PFSK-1 (cell line): Measurements from ENCODE around the gene UBE3B.

Experiments used
- FOXP2 ChIP-seq: optimal IDR thresholded peaks from 2 replicates; pipeline ENCODE3; 2011; ENCODE audit warnings: borderline replicate concordance, control low read depth, inconsistent platforms; ENCODE audit not compliant: insufficient read depth; ENCODE audit errors: extremely low read length, extremely low read depth
- POLR2AphosphoS5 ChIP-seq: IDR thresholded peaks from 2 replicates; pipeline ENCODE4 v1.6.1; 2012; ENCODE audit warnings: low read depth, mild to moderate bottlenecking, control low read depth, low read length, moderate library complexity
- SIN3A ChIP-seq: IDR thresholded peaks from 2 replicates; pipeline ENCODE4 v1.6.1; 2012; ENCODE audit warnings: mild to moderate bottlenecking, low read length, moderate library complexity, borderline replicate concordance; ENCODE audit not compliant: insufficient read depth
- TAF1 ChIP-seq: IDR thresholded peaks from 2 replicates; pipeline ENCODE4 v1.6.1; 2012; ENCODE audit warnings: low read length, control low read depth, borderline replicate concordance; ENCODE audit not compliant: insufficient read depth
- TF ChIP-seq, protein P1 (sequence below), 2 experiments: IDR thresholded peaks; 2 replicates each; pipeline versions ENCODE4 v1.6.1 to v1.8.0; 2011 to 2012; ENCODE audit warnings: low read depth in 2 of 2, low read length in 2 of 2, control low read depth in 1 of 2, inconsistent platforms in 1 of 2, mild to moderate bottlenecking in 1 of 2, moderate library complexity in 1 of 2; ENCODE audit not compliant: insufficient read depth in 1 of 2

The UBE3B gene

DNA sequence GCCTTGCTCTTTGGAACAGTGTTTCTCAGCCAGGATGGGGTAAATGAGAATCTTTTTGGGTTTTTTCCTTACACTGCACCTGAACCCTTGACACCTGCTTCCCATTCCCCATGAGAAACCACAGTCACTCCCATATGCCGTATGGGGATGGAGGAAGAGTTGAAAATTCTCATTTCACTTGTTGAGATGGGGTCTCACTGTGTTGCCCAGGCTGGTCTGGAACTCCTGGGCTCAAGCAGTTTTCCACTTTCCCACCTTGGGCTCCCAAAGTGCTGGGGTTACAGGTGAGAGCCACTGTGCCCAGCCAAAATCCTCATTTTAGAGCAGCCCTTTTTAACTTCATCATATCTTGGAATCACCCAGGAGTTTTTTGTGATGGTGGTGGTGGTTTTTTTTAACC, 99.9 kb downstream of the UBE3B start:
- TF ChIP-seq TAF1: no peak
- no peak for TF ChIP-seq POLR2AphosphoS5
- no peak for TF ChIP-seq FOXP2
- TF ChIP-seq, protein P1, sequence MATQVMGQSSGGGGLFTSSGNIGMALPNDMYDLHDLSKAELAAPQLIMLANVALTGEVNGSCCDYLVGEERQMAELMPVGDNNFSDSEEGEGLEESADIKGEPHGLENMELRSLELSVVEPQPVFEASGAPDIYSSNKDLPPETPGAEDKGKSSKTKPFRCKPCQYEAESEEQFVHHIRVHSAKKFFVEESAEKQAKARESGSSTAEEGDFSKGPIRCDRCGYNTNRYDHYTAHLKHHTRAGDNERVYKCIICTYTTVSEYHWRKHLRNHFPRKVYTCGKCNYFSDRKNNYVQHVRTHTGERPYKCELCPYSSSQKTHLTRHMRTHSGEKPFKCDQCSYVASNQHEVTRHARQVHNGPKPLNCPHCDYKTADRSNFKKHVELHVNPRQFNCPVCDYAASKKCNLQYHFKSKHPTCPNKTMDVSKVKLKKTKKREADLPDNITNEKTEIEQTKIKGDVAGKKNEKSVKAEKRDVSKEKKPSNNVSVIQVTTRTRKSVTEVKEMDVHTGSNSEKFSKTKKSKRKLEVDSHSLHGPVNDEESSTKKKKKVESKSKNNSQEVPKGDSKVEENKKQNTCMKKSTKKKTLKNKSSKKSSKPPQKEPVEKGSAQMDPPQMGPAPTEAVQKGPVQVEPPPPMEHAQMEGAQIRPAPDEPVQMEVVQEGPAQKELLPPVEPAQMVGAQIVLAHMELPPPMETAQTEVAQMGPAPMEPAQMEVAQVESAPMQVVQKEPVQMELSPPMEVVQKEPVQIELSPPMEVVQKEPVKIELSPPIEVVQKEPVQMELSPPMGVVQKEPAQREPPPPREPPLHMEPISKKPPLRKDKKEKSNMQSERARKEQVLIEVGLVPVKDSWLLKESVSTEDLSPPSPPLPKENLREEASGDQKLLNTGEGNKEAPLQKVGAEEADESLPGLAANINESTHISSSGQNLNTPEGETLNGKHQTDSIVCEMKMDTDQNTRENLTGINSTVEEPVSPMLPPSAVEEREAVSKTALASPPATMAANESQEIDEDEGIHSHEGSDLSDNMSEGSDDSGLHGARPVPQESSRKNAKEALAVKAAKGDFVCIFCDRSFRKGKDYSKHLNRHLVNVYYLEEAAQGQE (IDR thresholded peaks at IDR 0.05; ENCODE audit: insufficient read depth in 1 of 2, low read depth in 2 of 2, low read length in 2 of 2): no peak
- TF ChIP-seq SIN3A: no peak

DNA sequence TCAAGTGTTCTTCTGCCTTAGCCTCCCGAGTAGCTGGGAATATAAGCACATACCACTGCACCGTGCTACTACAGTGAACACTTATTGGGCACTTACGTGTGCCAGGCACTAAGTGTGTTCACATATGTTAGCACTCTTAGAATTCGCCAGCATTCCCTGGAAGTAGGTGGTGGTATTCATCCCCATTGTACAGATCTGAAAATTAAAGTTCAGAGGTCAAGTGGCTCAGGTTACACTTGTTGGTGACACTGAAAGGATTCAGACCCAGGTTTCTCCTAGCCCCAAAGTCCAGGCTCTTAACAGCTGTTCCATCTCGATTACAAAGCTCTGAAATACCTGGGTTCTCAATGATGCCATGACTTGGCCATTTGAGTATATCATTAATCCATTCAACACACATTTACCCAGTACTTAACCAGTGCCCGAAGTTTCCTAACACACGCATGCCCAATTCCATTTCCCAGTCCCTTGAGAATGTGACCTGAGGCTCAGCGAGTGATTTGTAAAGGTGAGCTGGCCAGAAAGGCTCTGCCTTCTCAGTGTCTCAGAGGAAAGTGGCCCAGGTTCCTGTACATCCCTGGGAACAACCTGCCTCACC, 101.0 kb downstream of the UBE3B start:
- TF ChIP-seq, protein P1 (IDR thresholded peaks at IDR 0.05; ENCODE audit: insufficient read depth in 1 of 2, low read depth in 2 of 2, low read length in 2 of 2): no peak
- TF ChIP-seq FOXP2 (no peak), SIN3A (no peak), TAF1 (no peak), POLR2AphosphoS5 (no peak)

DNA sequence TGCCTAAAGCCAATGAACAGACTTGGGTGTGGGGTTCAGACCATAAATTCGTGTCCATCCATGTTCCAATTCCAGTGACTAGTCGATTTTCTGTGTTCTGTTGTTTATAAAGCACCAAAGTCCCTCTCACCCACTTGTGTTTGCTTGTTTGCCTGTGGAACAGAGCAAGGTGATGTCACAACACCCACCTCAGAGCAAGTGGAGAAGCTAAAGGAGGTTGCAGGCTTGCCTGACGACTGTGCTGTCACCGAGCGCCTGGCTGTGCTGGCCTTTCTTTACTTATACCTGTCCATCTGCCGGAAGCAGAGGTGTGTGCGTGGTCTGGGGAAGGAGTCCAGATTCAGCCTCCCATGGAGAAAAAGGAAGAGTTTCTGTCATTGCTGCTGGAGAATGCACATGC, 102.2 kb downstream of the UBE3B start:
- TF ChIP-seq SIN3A (no peak), TAF1 (no peak), FOXP2 (no peak), POLR2AphosphoS5 (no peak)
- TF ChIP-seq, protein P1 (IDR thresholded peaks at IDR 0.05; ENCODE audit: insufficient read depth in 1 of 2, low read depth in 2 of 2, low read length in 2 of 2): no peak

DNA sequence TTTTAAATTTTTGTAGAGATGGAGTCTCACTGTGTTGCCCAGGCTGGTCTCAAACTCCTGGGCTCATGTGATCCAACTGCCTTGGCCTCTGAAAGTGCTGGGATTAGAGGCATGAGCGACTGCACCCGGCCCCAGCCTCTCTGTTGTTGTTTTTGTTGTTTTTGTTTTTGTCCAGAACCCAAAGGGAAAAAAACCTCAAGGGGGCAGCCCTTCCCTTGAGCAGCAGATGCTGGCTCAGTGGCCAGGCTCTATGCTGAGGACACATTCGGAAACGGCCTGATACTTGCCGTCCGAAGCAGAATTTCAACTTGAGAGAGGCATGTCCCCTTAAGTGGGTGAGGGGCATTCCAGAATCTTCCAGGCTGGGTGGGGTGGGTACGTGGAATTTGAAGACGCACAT, 102.8 kb downstream of the UBE3B start:
- TF ChIP-seq POLR2AphosphoS5: no peak
- no peak for TF ChIP-seq TAF1
- TF ChIP-seq, protein P1 (IDR thresholded peaks at IDR 0.05; ENCODE audit: insufficient read depth in 1 of 2, low read depth in 2 of 2, low read length in 2 of 2): no peak
- TF ChIP-seq SIN3A: no peak
- TF ChIP-seq FOXP2: no peak
